Fibroblast of peridontal ligament (primary cell): ENCODE results near the gene CDC42BPG.
"Not testable (repeated sequence)": the region's sequence is repeated elsewhere in the genome, so short reads cannot be mapped to it uniquely, and the experiment has no call there.

Experiments
- DNase-seq: peaks from one replicate; pipeline ENCODE4 v3.0.0-alpha.2; 2010; ENCODE audit errors: extremely low read depth

Gene CDC42BPG

GRCh38 chr11:64849598-64850356, 5.3 kb upstream of the CDC42BPG start:
- DNase-seq: peak; percentile 43

- no peak for DNase-seq
These were observed 4.6 kb upstream of the CDC42BPG start for GRCh38 chr11:64848826-64849597.

- DNase-seq: no peak
These were observed 3.9 kb upstream of the CDC42BPG start for GRCh38 chr11:64848214-64848825.

- peak; percentile 86 for DNase-seq
These were observed 2.7 kb upstream of the CDC42BPG start for GRCh38 chr11:64846998-64847666.

GRCh38 chr11:64845776-64846129, 1.3 kb upstream of the CDC42BPG start:
- not testable (repeated sequence) for DNase-seq

GRCh38 chr11:64845129-64845775, 799 bp upstream of the CDC42BPG start:
- DNase-seq: no peak

GRCh38 chr11:64843686-64844329, 645 bp downstream of the CDC42BPG start:
- DNase-seq: no peak

GRCh38 chr11:64842851-64843685, 1.4 kb downstream of the CDC42BPG start:
- no peak for DNase-seq

- no peak for DNase-seq
These were observed 2.1 kb downstream of the CDC42BPG start for GRCh38 chr11:64842366-64842759.

- DNase-seq: no peak
These were observed 2.7 kb downstream of the CDC42BPG start for GRCh38 chr11:64841592-64842365.

GRCh38 chr11:64839887-64840782, 4.3 kb downstream of the CDC42BPG start:
- DNase-seq: no peak

GRCh38 chr11:64839335-64839734, 5.1 kb downstream of the CDC42BPG start:
- DNase-seq: no peak

GRCh38 chr11:64838600-64839334, 5.7 kb downstream of the CDC42BPG start:
- no peak for DNase-seq

- DNase-seq: no peak
These were observed 6.5 kb downstream of the CDC42BPG start for GRCh38 chr11:64837887-64838351.

- no peak for DNase-seq
These were observed 7.9 kb downstream of the CDC42BPG start for GRCh38 chr11:64836448-64837072.

- DNase-seq: no peak
These were observed 8.6 kb downstream of the CDC42BPG start for GRCh38 chr11:64835616-64836447.
